Epithelial cell of proximal tubule (primary cell): ENCODE data around the gene SYNM. TPM values are rescaled to one million over a fixed set of nuclear protein-coding genes. Genes with fewer than 3 reads are reported as not detected.

Experiments used
- DNase-seq: peaks from one replicate; pipeline ENCODE4 v3.0.0-alpha.2; 2011; ENCODE audit warnings: low read depth
- H3K4me3 ChIP-seq: 2 replicates; pipeline ENCODE4 v1.5.1; 2011; ENCODE audit warnings: low read depth, mild to moderate bottlenecking, low read length
- total RNA-seq: library from RNA; depleted of rRNA; stranded (reverse); fragments of >200 nt; gene quantifications from 2 replicates; pipeline ENCODE4 v1.2.3, GENCODE V29; 2015
- TF ChIP-seq, protein P1 (sequence below): conservative IDR thresholded peaks from 2 replicates; pipeline ENCODE4 v1.5.1; 2012; ENCODE audit warnings: low read depth, mild to moderate bottlenecking, low read length

The SYNM gene
- total RNA-seq, 1 donor from 2014 or later = 2.1 TPM

DNA sequence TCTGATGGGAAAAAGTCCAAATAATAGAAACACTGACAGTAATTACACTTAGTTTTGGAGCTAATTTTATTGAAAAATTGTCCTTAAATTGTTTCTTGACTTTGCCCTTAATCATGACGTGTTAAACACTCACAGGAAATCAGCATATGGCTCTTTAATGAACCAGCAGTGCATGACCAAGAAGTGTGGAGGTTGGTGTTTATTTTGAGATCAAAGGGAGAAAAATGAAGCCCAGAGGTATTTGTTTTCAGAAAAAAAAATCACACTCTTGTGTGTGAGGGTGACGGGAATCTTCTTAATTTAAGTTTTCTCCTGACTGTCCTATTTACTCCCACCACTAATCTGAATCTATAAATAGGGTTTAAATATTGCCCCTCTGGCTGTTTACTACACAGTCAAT is 28.8 kb upstream of the SYNM start:
- TF ChIP-seq, protein P1, sequence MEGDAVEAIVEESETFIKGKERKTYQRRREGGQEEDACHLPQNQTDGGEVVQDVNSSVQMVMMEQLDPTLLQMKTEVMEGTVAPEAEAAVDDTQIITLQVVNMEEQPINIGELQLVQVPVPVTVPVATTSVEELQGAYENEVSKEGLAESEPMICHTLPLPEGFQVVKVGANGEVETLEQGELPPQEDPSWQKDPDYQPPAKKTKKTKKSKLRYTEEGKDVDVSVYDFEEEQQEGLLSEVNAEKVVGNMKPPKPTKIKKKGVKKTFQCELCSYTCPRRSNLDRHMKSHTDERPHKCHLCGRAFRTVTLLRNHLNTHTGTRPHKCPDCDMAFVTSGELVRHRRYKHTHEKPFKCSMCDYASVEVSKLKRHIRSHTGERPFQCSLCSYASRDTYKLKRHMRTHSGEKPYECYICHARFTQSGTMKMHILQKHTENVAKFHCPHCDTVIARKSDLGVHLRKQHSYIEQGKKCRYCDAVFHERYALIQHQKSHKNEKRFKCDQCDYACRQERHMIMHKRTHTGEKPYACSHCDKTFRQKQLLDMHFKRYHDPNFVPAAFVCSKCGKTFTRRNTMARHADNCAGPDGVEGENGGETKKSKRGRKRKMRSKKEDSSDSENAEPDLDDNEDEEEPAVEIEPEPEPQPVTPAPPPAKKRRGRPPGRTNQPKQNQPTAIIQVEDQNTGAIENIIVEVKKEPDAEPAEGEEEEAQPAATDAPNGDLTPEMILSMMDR = no peak
- DNase-seq = no peak
- peak overlapping the region; percentile 44 for H3K4me3 ChIP-seq

DNA sequence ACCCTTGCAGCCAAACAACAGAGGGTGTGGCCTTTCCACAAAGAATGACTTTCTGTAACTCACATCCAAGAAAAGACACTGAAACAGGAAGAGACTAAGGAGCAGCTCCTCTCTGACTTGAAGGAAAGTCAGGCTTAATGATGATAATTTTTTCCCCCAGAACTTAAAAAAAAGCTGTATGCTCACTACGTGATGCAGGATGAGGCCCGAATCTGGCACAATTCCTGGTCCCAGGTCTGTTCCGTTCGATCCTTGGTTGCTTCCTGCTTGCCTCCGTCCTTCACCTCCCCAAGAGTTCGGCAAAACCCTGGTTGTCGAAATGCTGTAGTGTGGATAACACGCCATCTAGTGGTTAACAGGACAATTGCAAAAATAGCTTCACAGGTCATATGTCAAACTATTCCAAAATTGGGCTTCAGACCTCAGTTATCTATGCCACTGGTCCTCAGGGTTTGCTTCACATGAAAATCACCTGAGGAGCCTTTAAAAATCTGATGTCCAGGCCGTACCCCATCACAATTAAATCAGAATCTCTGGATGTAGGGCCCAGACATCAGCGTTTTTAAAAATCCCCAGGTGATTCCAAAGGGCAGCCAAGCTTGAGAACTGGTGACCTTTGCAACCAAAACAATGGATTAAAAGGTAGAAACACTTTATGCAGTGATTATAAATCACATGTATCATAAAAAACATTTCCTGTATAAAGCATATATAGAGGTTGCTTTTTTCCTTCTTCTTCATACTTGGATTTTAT is 28.1 kb upstream of the SYNM start:
- DNase-seq = peak; percentile 35
- H3K4me3 ChIP-seq = peak overlapping the region; percentile 44
- TF ChIP-seq, protein P1 = peak; percentile 93

DNA sequence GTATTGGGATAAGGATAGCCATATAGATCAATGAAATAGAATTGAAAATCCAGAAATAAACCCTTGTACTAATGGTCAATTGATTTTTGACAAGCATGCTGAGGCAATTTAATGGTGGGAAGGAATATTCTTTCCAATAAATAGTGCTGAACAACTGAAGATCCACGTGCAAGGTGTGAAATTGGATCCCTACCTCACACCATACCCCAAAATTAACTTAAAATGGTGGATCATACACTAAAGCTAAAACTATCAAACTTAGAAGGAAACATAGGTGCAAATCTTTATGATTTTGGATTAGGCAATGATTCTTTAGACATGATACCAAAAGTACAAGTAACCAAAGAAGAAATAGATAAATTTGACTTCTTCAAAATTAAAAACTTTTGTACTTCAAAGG is 22.1 kb upstream of the SYNM start:
- TF ChIP-seq, protein P1 = no peak
- no peak for DNase-seq
- no peak overlapping the region for H3K4me3 ChIP-seq

DNA sequence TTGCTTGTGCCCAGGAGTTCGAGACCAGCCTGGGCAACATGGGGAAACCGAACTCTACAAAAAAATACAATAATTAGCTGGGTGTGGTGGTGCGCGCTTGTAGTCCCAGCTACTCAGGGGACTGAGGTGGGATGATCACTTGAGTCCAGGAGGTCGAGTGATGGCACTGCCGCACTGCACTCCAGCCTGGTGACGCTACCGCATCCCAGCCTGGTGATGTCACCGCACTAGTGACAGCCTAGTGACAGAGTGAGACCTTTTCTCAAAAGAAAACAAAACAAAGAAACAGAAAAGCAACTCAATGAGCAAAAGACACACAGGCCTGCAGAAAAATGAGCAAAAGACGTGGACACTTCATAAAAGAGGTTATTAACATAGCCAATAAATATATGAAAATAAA is 19.9 kb upstream of the SYNM start:
- no peak for DNase-seq
- TF ChIP-seq, protein P1 = no peak
- H3K4me3 ChIP-seq = no peak overlapping the region

DNA sequence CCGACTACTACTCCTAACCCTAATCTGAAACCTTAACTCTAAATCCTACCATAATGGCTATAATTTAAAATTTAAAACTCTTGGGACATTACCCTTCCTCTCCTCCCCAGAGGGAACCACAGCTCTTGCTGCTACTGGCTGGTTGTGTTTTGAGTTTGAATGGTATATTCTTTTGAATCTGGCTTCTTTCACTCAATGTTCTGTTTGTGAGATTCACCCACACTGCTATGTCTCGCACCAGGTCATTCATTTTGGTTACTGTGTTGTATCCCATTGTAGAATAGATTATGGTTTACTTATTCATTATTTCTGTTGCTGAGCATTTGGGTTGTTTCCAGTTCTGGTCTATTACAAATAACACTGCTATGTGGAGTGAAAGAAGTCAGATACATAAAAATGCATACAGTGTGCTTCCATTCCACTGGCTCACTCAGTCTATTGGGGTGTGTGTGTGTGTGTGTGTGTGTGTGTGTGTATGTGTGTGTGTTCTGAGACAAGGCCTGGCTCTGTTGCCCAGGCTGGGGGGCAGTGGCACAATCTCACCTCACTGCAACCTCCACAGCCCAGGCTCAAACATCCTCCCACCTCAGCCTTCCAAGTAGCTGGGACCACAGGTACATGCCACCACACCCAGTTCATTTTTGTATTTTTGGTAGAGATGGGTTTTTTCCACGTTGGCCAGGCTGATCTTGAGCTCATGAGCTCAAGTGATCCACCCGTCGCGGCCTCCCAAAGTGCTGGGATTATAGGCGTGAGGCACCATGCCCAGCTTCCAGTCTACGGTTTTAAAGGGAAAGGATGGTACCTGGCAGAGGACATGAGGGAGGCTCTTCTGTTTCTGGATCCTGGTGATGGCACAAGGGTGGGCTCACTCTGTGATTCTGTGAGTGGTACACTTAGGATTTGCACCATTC is 19.2 kb upstream of the SYNM start:
- H3K4me3 ChIP-seq = no peak overlapping the region
- peak; percentile 46 for DNase-seq
- TF ChIP-seq, protein P1 = no peak

DNA sequence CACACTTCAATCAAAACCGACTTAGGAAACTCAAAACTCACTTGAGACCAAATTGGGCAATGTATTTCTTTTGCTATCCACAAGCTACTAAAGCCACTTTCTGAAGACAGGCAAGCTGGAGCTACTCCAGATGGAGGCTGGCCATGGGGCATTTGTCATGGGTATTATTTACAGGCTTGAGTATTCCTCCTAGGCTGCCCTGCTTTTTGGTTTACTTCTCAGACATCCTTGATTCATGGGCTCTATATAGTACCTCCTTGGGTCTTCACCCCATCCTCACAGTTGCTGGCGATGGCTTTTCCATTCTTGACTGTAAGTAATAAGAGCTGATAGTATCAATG is 18.6 kb upstream of the SYNM start:
- H3K4me3 ChIP-seq = no peak overlapping the region
- TF ChIP-seq, protein P1 = no peak
- DNase-seq = no peak
